GM12865 (cell line): ENCODE results near the gene COL4A4.

Source experiments
- DNase-seq: peaks from one replicate; pipeline ENCODE4 v3.0.0; 2010; ENCODE audit warnings: low read depth
- H3K4me3 ChIP-seq: 2 replicates; pipeline ENCODE4 v1.5.1; 2011; ENCODE audit warnings: mild to moderate bottlenecking, low read depth, low read length, control low read depth
- CTCF ChIP-seq: IDR thresholded peaks from 2 replicates; pipeline ENCODE4 v1.5.1; 2011; ENCODE audit warnings: low read length, control low read depth, low read depth, inconsistent platforms; ENCODE audit not compliant: insufficient read depth; ENCODE audit errors: missing control alignments

COL4A4 gene

DNA sequence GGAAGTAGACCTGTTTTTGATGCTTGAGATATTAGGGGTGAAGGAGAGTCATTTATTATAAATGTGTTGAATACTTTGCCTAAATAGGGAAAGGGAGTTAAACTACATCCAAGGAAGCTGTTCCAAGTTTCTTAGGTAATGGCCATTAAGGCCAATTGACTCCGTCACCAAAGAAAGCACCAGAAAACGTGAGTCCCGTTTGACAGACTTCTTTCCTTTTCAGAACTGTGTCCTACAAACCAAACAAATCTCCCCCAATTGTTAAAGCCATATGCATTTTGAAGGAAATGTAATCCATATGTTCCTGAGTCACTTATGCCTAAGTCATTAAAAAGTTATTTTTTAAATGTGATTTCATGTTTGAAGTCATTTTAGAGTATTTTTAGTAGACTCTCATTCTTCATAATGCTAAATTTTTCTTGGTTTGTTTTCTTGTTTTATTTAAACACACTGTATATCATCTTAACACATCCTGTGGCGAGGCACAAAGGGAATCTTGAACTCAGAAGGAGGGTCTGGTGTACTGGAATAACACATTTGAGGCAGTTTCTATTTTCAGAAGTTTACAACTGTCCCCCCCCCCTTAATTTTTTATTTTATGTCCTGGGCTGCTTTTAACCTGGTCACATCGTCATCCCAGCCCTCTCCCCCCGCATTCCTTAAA is 194.5 kb downstream of the COL4A4 start:
- no peak overlapping the region for H3K4me3 ChIP-seq
- no peak for DNase-seq
- TF ChIP-seq CTCF = no peak

GRCh38 chr2:226965376-226965775 is 198.6 kb downstream of the COL4A4 start:
- no peak overlapping the region for H3K4me3 ChIP-seq
- DNase-seq = no peak
- no peak for TF ChIP-seq CTCF

- H3K4me3 ChIP-seq = no peak overlapping the region
- TF ChIP-seq CTCF = no peak
- no peak for DNase-seq
These were observed 200.5 kb downstream of the COL4A4 start for GRCh38 chr2:226963528-226963927.

- TF ChIP-seq CTCF = no peak
- no peak overlapping the region for H3K4me3 ChIP-seq
- no peak for DNase-seq
These were observed 201.7 kb downstream of the COL4A4 start for GRCh38 chr2:226962176-226962773.

GRCh38 chr2:226959418-226959817 is 204.6 kb downstream of the COL4A4 start:
- H3K4me3 ChIP-seq = no peak overlapping the region
- no peak for DNase-seq
- TF ChIP-seq CTCF = no peak

- no peak for TF ChIP-seq CTCF
- no peak overlapping the region for H3K4me3 ChIP-seq
- DNase-seq = no peak
These were observed 207.3 kb downstream of the COL4A4 start for GRCh38 chr2:226956659-226957058.

- H3K4me3 ChIP-seq = no peak overlapping the region
- DNase-seq = no peak
- no peak for TF ChIP-seq CTCF
These were observed 210.2 kb downstream of the COL4A4 start for GRCh38 chr2:226953826-226954225.
